H9 (cell line): ENCODE results near the gene RASAL1. TPM values are rescaled to one million over a fixed set of nuclear protein-coding genes. Genes with fewer than 3 reads are reported as not detected.

Experiments
- DNase-seq: peaks from one replicate; pipeline ENCODE4 v3.0.0-alpha.2; 2017
- H2AFZ ChIP-seq: one replicate; pipeline ENCODE4 v1.6.1; 2013; ENCODE audit warnings: mild to moderate bottlenecking, low read length, control low read depth, moderate library complexity
- H2AK5ac ChIP-seq: 2 replicates; pipeline ENCODE4 v1.6.1; 2013; ENCODE audit warnings: low read length, control low read depth, mixed read lengths; ENCODE audit not compliant: insufficient read length
- H2BK120ac ChIP-seq: one replicate; pipeline ENCODE4 v1.6.1; 2013; ENCODE audit warnings: low read depth, mild to moderate bottlenecking, low read length, control low read depth, inconsistent platforms; ENCODE audit not compliant: poor library complexity, severe bottlenecking
- H2BK12ac ChIP-seq: 2 replicates; pipeline ENCODE4 v1.6.1; 2013; ENCODE audit warnings: low read length, control low read depth, mixed read lengths, low read depth; ENCODE audit not compliant: insufficient read length
- H2BK15ac ChIP-seq: 2 replicates; pipeline ENCODE4 v1.6.1; 2013; ENCODE audit warnings: low read depth, low read length, control low read depth
- H2BK20ac ChIP-seq: one replicate; pipeline ENCODE4 v1.6.1; 2013; ENCODE audit warnings: low read depth, mild to moderate bottlenecking, low read length, control low read depth, inconsistent platforms; ENCODE audit not compliant: poor library complexity, severe bottlenecking
- H2BK5ac ChIP-seq: 2 replicates; pipeline ENCODE4 v1.6.1; 2013; ENCODE audit warnings: low read length, control low read depth, mixed read lengths; ENCODE audit not compliant: insufficient read length
- H3K14ac ChIP-seq: 2 replicates; pipeline ENCODE4 v1.6.1; 2013; ENCODE audit warnings: low read length, control low read depth; ENCODE audit not compliant: insufficient read depth
- H3K18ac ChIP-seq: 2 replicates; pipeline ENCODE4 v1.6.1; 2013; ENCODE audit warnings: low read depth, mild to moderate bottlenecking, mixed read lengths, low read length, control low read depth; ENCODE audit not compliant: insufficient read length
- H3K23ac ChIP-seq: 2 replicates; pipeline ENCODE4 v1.6.1; 2013; ENCODE audit warnings: low read length, control low read depth, mixed read lengths, low read depth; ENCODE audit not compliant: insufficient read length
- H3K23me2 ChIP-seq: 2 replicates; pipeline ENCODE4 v1.6.1; 2013; ENCODE audit warnings: low read depth, mild to moderate bottlenecking, mixed read lengths, low read length, control low read depth; ENCODE audit not compliant: insufficient read length, poor library complexity, severe bottlenecking
- H3K27ac ChIP-seq: 2 replicates; pipeline ENCODE4 v1.5.1; 2013; ENCODE audit warnings: low read length, control low read depth, mixed read lengths, low read depth; ENCODE audit not compliant: insufficient read length
- H3K27me3 ChIP-seq: 2 replicates; pipeline ENCODE4 v1.6.1; 2013; ENCODE audit warnings: low read length, control low read depth, inconsistent platforms; ENCODE audit not compliant: insufficient read depth
- H3K4ac ChIP-seq: 2 replicates; pipeline ENCODE4 v1.6.1; 2013; ENCODE audit warnings: low read depth, mild to moderate bottlenecking, control low read depth, inconsistent platforms, low read length, moderate library complexity
- H3K4me1 ChIP-seq: 2 replicates; pipeline ENCODE4 v1.6.1; 2013; ENCODE audit warnings: low read length, control low read depth, inconsistent platforms; ENCODE audit not compliant: insufficient read depth
- H3K4me2 ChIP-seq: 2 replicates; pipeline ENCODE4 v1.6.1; 2013; ENCODE audit warnings: low read length, control low read depth, mixed read lengths; ENCODE audit not compliant: insufficient read length, insufficient read depth
- H3K56ac ChIP-seq: 2 replicates; pipeline ENCODE4 v1.6.1; 2013; ENCODE audit warnings: low read depth, mild to moderate bottlenecking, mixed read lengths, low read length, control low read depth; ENCODE audit not compliant: insufficient read length
- H3K79me1 ChIP-seq: 2 replicates; pipeline ENCODE4 v1.6.1; 2013; ENCODE audit warnings: low read depth, mild to moderate bottlenecking, moderate library complexity, low read length, control low read depth, inconsistent platforms; ENCODE audit not compliant: insufficient read depth, poor library complexity, severe bottlenecking
- H3K79me2 ChIP-seq: 2 replicates; pipeline ENCODE4 v1.6.1; 2013; ENCODE audit warnings: low read length, control low read depth, inconsistent platforms; ENCODE audit not compliant: insufficient read depth
- H3K9ac ChIP-seq: 2 replicates; pipeline ENCODE4 v1.6.1; 2013; ENCODE audit warnings: low read length, control low read depth, mixed read lengths; ENCODE audit not compliant: insufficient read length; ENCODE audit errors: extremely low read depth
- H3K9me3 ChIP-seq: one replicate; pipeline ENCODE4 v1.6.1; 2013; ENCODE audit warnings: low read depth, low read length, inconsistent platforms; ENCODE audit not compliant: control insufficient read depth
- H3T11ph ChIP-seq: one replicate; pipeline ENCODE4 v1.6.1; 2013; ENCODE audit warnings: mild to moderate bottlenecking, low read length, control low read depth, inconsistent platforms
- H4K20me1 ChIP-seq: one replicate; pipeline ENCODE4 v1.6.1; 2013; ENCODE audit not compliant: control insufficient read depth, insufficient read length, insufficient read depth
- H4K5ac ChIP-seq: 2 replicates; pipeline ENCODE4 v1.6.1; 2013; ENCODE audit warnings: low read depth, mild to moderate bottlenecking, mixed read lengths, low read length, control low read depth; ENCODE audit not compliant: insufficient read length
- H4K8ac ChIP-seq: replicated peaks from 2 replicates; pipeline ENCODE4 v1.6.1; 2013; ENCODE audit warnings: low read length, control low read depth, mixed read lengths, low read depth; ENCODE audit not compliant: insufficient read length
- H4K91ac ChIP-seq: 2 replicates; pipeline ENCODE4 v1.6.1; 2013; ENCODE audit warnings: low read depth, mild to moderate bottlenecking, moderate library complexity, mixed read lengths, low read length, control low read depth; ENCODE audit not compliant: insufficient read length
- H3K27ac Mint-ChIP-seq, 3 experiments: 2 replicates in 2 of 3; 3 replicates in 1 of 3; pipeline ENCODE4 v1.8.0; 2020 to 2021; ENCODE audit warnings: mixed read lengths in 3 of 3, mild to moderate bottlenecking in 1 of 3, moderate library complexity in 1 of 3
- H3K27me3 Mint-ChIP-seq: 2 replicates; pipeline ENCODE4 v1.8.0; 2021; ENCODE audit warnings: low read depth, mild to moderate bottlenecking, moderate library complexity, mixed read lengths
- H3K36me3 Mint-ChIP-seq, 3 experiments: 2 replicates in 2 of 3; 3 replicates in 1 of 3; pipeline ENCODE4 v1.8.0; 2020 to 2021; ENCODE audit warnings: low read depth in 3 of 3, mixed read lengths in 3 of 3; ENCODE audit not compliant: insufficient read depth in 1 of 3
- H3K4me1 Mint-ChIP-seq, 2 experiments: 2 replicates each; pipeline ENCODE4 v1.8.0; 2020; ENCODE audit warnings: mixed read lengths in 2 of 2
- H3K4me3 Mint-ChIP-seq, 2 experiments: 2 replicates in 1 of 2; 3 replicates in 1 of 2; pipeline ENCODE4 v1.8.0; 2020 to 2021; ENCODE audit warnings: mild to moderate bottlenecking in 2 of 2, mixed read lengths in 2 of 2, moderate library complexity in 1 of 2
- H3K9me3 Mint-ChIP-seq, 2 experiments: 2 replicates in 1 of 2; 3 replicates in 1 of 2; pipeline ENCODE4 v1.8.0; 2020; ENCODE audit warnings: mild to moderate bottlenecking in 2 of 2, mixed read lengths in 2 of 2, moderate library complexity in 1 of 2
- WGBS: extraction: QIAGEN DNeasy Blood & Tissue Kit; methylation state at CpG from one replicate; pipeline ENCODE4 v1.1.7; 2013; ENCODE audit warnings: missing lambda C conversion rate, low lambda C conversion rate, mixed read lengths; ENCODE audit not compliant: insufficient read length; ENCODE audit errors: extremely low coverage; 5-methylcytosine and 5-hydroxymethylcytosine counted together
- total RNA-seq: library from RNA; stranded (reverse); gene quantifications from 2 replicates; pipeline ENCODE4 v1.2.1, GENCODE V29; 2021
- TF ChIP-seq, protein P1 (sequence below): fragments of 200-600 bp; sonication (generic); conservative IDR thresholded peaks from 3 replicates; pipeline ENCODE4 v1.8.0; 2021; ENCODE audit warnings: antibody characterized with exemption, mild to moderate bottlenecking

Gene RASAL1
- total RNA-seq, 1 experiment from 2014 or later, result 2.3 TPM

DNA sequence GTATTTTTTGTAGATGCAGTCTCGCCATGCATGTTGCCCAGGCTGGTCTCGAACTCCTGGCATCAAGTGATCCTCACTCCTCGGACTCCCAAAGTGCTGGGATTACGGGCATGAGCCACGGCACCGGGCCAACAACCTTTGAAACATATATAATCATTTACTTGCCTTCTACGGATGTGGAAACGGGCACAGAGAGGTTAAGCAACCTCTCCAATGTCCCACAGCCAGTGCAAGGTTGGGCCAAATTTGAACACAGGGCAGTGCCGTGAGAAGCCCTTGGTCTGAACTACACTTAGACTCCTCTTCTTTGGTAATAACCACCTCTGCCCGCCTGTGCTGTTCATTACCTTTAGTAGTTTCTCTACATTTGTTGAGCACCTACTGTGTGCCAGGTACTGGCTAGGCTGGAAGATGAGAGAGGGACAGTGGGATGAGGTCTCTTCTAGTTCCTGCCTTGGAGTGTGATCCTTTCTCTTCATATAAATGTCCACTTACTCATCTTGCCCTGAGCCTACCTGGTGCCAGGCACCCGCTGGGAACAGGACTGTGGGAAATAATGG lies 47.5 kb upstream of the RASAL1 start:
- Mint-ChIP-seq H3K27ac (peak overlapping the region in 1 of 3 experiments; percentile 67; a peak in 1 of 7 replicates), H3K36me3 (peaks cover 39 to 53% (median 49%) of the 10 kb centered on the region in 3 experiments), H3K4me3 (peak overlapping the region; percentile 29 to 89; a peak in 2 of 5 replicates), H3K27me3 (no peaks in the 10 kb centered on the region), H3K4me1 (peaks cover 8 to 12% of the 10 kb centered on the region in 2 experiments), H3K9me3 (no peaks in the 10 kb centered on the region)
- no peak overlapping the region for H4K91ac ChIP-seq
- no peaks in the 10 kb centered on the region for H3K27me3 ChIP-seq
- no peak overlapping the region for H3K14ac ChIP-seq
- no peak overlapping the region for H4K5ac ChIP-seq
- H3K79me2 ChIP-seq, result peaks cover 16% of the 10 kb centered on the region; the same call in 1 of the 2 replicates
- H3K4me2 ChIP-seq, result no peak overlapping the region
- no peak overlapping the region for H3T11ph ChIP-seq
- no peak overlapping the region for H2BK20ac ChIP-seq
- no peak overlapping the region for H2AK5ac ChIP-seq
- no peak overlapping the region for H3K27ac ChIP-seq
- no peaks in the 10 kb centered on the region for H4K20me1 ChIP-seq
- TF ChIP-seq, protein P1, sequence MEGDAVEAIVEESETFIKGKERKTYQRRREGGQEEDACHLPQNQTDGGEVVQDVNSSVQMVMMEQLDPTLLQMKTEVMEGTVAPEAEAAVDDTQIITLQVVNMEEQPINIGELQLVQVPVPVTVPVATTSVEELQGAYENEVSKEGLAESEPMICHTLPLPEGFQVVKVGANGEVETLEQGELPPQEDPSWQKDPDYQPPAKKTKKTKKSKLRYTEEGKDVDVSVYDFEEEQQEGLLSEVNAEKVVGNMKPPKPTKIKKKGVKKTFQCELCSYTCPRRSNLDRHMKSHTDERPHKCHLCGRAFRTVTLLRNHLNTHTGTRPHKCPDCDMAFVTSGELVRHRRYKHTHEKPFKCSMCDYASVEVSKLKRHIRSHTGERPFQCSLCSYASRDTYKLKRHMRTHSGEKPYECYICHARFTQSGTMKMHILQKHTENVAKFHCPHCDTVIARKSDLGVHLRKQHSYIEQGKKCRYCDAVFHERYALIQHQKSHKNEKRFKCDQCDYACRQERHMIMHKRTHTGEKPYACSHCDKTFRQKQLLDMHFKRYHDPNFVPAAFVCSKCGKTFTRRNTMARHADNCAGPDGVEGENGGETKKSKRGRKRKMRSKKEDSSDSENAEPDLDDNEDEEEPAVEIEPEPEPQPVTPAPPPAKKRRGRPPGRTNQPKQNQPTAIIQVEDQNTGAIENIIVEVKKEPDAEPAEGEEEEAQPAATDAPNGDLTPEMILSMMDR, result no peak
- no peak overlapping the region for H2BK5ac ChIP-seq
- no peak for DNase-seq
- H3K56ac ChIP-seq, result no peak overlapping the region
- H4K8ac ChIP-seq, result no peak overlapping the region
- H3K79me1 ChIP-seq, result peaks cover 17% of the 10 kb centered on the region
- no peak overlapping the region for H3K23ac ChIP-seq
- H3K9me3 ChIP-seq, result no peaks in the 10 kb centered on the region
- H3K23me2 ChIP-seq, result peaks cover 8% of the 10 kb centered on the region
- no peak overlapping the region for H2BK12ac ChIP-seq
- H2BK120ac ChIP-seq, result no peak overlapping the region
- H3K18ac ChIP-seq, result no peak overlapping the region
- H3K4ac ChIP-seq, result no peak overlapping the region
- no CpG with 5 or more reads among the region's 11 CpGs for WGBS
- H3K9ac ChIP-seq, result no peak overlapping the region
- H2AFZ ChIP-seq, result no peak overlapping the region
- H2BK15ac ChIP-seq, result no peak overlapping the region
- H3K4me1 ChIP-seq, result no peaks in the 10 kb centered on the region
